Muscle of back (tissue), 13 donors: ENCODE data around the gene PLEKHD1. TPM values are rescaled to one million over a fixed set of nuclear protein-coding genes. Genes with fewer than 3 reads are reported as not detected.
"Not testable (repeated sequence)": the region's sequence is repeated elsewhere in the genome, so short reads cannot be mapped to it uniquely, and the experiment has no call there.

Experiments used
- DNase-seq, 3 donors: peaks; one replicate each; pipeline versions ENCODE4 v3.0.0 to v3.0.0-alpha.2; 2013
- long read RNA-seq, 9 donors: transcript quantifications; one replicate each; lab custom pipeline, GENCODE V29; 2026
- polyA plus RNA-seq, 10 donors: library from polyadenylated mRNA; unstranded; fragments of 120-200 nt; gene quantifications; one replicate each; pipeline ENCODE4 v1.2.1, GENCODE V29; 2013; ENCODE audit not compliant: insufficient read length in 10 of 10

Gene PLEKHD1
- 1 to 10 TPM in 1 of 10 donors, under 1 TPM in 9; 0.36 to 1.2 (median 0.60) TPM for polyA plus RNA-seq
- long read RNA-seq, donor 1 = 0 reads
- long read RNA-seq, donor 2 = 0 reads
- long read RNA-seq, donor 3 = 0 reads
- long read RNA-seq, donor 4 = 0 reads
- long read RNA-seq, donor 5 = 0 reads
- long read RNA-seq, donor 6 = 0 reads
- long read RNA-seq, donor 7 = 0 reads
- long read RNA-seq, donor 8 = 0 reads
- long read RNA-seq, donor 9 = 0 reads

GRCh38 chr14:69484444-69485314 lies at the start of gene PLEKHD1:
TSS of gene PLEKHD1 (plus strand) at chr14:69484728. CDS start at chr14:69484966, 238 bp downstream.
- DNase-seq = peak in 1 of 3 donors; percentile 29

DNA sequence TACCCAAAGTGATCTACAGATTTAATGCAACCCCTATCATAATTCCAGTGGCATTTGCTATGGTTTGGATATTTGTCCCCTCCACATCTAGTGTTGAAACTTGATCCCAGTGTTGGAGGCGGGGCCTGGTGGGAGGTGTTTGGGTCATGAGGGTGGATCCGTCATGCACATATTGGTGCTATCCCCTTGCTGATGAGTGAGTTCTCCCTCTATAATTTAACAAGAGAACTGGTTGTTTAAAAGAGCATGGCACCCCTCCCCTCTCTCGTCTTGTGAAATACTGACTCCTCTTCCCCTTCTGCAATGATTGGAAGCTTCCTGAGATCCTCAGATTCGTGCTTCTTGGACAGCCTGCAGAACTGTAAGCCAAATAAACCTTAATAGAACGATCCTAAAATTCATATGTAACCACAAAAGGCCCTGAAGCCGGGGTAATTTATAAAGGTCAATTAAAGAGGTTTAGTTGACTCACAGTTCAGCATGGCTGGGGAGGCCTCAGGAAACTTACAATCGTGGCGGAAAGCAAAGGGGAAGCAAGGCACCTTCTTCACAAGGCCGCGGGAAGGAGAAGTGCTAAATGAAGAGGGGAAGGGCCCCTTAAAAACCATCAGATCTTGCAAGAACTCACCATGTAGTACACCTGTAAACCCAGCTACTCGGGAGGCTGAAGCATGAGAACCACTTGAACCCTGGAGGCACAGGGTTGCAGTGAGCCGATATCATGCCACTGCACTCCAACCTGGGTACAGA lies 44.8 kb upstream of the PLEKHD1 start:
- no peak for DNase-seq

- DNase-seq = no peak
Measured at GRCh38 chr14:69441948-69442347, 42.6 kb upstream of the PLEKHD1 start.

DNA sequence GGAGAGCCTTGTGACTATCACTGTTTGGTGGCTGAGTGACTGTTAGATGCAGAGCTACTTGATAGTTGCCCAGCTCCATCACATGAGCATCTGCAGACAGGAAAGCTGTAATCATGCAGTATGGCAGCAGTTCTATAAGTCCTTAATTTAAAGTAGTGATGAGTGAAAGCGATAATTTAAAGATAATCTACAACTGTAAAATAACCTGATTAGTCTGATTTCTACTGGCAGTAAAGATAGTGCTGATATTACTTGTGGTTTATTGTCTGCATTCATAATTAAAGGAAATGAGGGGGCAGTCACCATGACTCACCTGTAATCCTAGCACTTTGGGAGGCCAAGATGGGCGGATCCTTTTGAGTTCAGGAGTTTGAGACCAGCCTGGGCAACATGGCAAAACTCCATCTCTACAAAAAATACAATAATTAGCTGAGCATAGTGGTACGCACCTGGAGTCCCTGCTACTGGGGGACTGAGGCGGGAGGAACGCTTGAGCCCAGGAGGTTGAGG lies 41.2 kb upstream of the PLEKHD1 start:
- no peak for DNase-seq

DNA sequence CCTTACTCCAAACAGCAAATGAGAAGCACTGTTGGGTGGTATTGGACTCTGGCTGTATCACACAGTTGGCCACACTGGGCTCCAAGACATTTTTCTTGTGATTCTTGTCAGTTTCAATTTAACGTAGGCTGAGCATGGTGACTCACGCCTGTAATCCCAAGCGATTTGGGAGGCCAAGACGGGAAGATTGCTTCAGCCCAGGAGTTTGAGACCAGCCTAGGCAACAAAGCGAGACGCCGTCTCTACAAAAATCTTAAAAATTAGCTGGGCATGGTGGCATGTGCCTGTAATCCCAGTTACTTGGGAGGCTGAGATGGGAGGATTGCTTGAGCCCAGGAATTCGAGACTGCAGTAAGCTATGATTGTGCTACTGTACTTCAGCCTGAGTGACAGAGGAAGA lies 35.3 kb upstream of the PLEKHD1 start:
- DNase-seq = no peak

- no peak for DNase-seq
Measured at GRCh38 chr14:69451941-69452340, 32.6 kb upstream of the PLEKHD1 start.

DNA sequence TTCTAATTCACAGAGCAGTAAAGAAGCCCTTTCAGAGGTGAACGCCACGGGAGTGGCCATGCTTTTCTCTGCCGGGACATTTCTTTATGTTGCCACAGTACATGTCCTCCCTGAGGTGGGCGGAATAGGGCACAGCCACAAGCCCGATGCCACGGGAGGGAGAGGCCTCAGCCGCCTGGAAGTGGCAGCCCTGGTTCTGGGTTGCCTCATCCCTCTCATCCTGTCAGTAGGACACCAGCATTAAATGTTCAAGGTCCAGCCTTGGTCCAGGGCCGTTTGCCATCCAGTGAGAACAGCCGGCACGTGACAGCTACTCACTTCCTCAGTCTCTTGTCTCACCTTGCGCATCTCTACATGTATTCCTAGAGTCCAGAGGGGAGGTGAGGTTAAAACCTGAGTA lies 26.2 kb upstream of the PLEKHD1 start:
- DNase-seq = no peak

DNA sequence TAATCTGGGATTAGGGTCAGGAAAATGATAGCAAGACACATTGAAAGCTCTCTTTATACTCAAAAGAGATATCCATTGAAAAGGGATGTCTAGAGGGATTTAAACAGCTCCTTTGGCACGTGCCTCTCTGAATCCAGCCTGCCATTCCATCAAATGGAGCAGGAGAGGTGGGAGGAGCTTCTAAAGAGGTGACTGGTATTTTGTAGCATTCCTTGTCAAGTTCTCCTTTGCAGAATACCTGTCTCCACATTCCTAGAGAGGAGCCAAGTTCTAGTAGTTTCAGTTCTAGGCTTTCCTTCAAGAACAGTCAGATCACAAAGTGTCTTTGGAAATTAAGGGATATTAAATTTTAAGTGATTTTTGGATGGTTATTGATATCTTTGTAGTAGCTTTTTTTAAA lies 25.4 kb upstream of the PLEKHD1 start:
- DNase-seq = no peak

GRCh38 chr14:69460093-69460701 lies 24.3 kb upstream of the PLEKHD1 start:
- DNase-seq = peak; percentile 72 to 85 (median 83)

- DNase-seq = no peak
Measured at GRCh38 chr14:69464379-69464778, 20.1 kb upstream of the PLEKHD1 start.

GRCh38 chr14:69464829-69465228 lies 19.7 kb upstream of the PLEKHD1 start:
- DNase-seq = peak in 1 of 3 donors; percentile 70

GRCh38 chr14:69468949-69469348 lies 15.6 kb upstream of the PLEKHD1 start:
- DNase-seq = no peak

- DNase-seq = no peak
Measured at GRCh38 chr14:69471436-69471835, 13.1 kb upstream of the PLEKHD1 start.

GRCh38 chr14:69471916-69472315 lies 12.6 kb upstream of the PLEKHD1 start:
- DNase-seq = no peak

- no peak for DNase-seq
Measured at GRCh38 chr14:69473260-69473659, 11.3 kb upstream of the PLEKHD1 start.

- no peak for DNase-seq
Measured at GRCh38 chr14:69473946-69474345, 10.6 kb upstream of the PLEKHD1 start.

DNA sequence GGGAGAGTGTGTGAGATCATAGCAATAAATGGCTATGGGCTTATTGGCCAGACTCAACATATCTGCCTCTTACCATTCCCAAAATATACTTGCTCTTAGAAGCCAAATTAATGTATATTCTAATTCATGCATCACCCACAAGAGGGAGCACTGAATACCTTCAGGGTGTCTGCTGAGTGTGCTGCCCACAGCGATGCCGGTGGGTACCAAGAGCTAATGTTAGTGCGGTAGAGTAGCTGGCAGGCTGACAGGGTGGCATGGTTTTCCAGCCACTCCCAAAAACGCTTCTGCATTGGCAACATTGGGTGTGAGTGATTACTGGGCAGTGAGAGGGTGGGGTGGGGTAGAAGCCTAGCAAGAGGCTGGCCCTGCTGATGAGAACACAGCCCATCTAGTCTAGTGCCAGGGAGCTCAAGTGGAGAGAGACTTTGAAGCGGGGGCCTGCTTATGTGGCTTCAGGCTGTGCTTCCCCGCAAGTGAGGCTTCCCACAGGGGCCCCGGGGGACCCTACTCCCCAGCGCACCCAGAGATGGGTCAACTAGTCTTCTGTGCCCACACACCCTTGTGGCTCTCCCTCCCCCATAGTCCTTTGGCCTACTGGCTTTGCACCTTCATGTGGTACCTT lies 9.2 kb upstream of the PLEKHD1 start:
- DNase-seq = no peak

DNA sequence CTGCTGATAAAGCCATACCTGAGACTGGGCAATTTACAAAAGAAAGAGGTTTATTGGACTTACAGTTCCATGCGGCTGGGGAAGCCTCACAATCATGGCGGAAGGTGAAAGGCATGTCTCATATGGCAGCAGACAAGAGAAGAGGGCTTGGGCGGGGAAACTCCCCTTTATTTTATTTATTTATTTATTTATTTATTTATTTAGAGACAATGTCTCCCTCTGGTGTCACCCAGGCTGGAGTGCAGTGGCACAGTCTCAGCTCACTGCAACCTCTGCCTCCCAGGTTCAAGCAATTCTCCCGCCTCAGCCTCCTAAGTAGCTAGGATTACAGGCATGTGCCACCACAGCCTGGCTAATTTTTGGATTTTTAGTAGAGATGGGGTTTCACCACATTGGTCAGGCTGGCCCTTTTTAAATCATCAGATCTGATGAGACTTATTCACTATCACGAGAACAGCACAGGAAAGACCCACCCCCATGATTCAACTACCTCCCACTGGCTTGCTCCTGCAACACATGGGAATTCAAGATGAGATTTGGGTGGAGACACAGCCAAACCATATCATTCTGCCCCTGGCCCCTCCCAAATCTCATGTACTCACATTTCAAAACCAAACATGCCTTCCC lies 7.6 kb upstream of the PLEKHD1 start:
- DNase-seq = not testable (repeated sequence)

DNA sequence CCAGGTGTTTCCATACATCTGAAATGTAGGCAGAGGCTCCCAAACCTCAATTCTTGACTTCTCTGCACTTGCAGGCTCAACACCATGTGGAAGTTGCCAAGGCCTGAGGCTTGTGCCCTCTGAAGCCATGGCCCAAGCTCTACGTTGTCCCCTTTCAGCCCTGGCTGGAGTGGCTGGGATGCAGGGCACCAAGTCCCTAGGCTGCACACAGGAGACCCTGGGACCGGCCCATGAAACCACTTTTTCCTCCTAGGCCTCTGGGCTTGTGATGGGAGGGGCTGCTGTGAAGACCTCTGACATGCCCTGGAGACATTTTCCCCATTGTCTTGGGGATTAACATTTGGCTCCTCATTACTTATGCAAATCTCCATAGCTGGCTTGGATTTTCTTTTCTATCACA lies 6.5 kb upstream of the PLEKHD1 start:
- DNase-seq = not testable (repeated sequence)

DNA sequence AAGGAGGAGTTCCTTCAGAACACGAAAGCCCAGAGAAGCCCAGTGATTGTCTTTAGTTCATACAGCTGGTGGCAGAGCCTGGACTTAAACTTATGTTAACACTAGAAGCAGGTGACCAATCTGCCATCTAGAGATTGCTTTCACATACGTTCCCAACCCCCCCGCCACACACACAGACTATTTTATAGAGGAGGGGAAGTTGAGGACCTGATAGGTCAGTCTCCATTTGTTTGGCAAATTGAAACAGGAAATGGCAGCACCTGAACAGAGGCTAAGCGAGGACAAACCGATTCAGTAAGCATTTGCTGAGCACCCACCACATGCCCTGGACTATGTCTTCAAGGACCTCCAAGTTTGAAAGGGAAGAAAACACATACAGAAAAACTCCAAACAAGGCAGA lies 4.8 kb upstream of the PLEKHD1 start:
- no peak for DNase-seq

GRCh38 chr14:69480136-69480535 lies 4.4 kb upstream of the PLEKHD1 start:
- DNase-seq = no peak
